Epithelial cell of esophagus (primary cell): ENCODE results near the gene OR52W1.

Experiments
- DNase-seq: peaks from one replicate; pipeline ENCODE4 v3.0.0; 2010; ENCODE audit warnings: low read depth
- H3K4me3 ChIP-seq: 2 replicates; pipeline ENCODE4 v1.5.1; 2011; ENCODE audit warnings: mild to moderate bottlenecking, low read length, control low read depth
- CTCF ChIP-seq: IDR thresholded peaks from 2 replicates; pipeline ENCODE4 v1.5.1; 2011; ENCODE audit warnings: low read depth, mild to moderate bottlenecking, low read length, control low read depth, inconsistent platforms; ENCODE audit not compliant: insufficient read depth; ENCODE audit errors: missing control alignments

OR52W1 gene

DNA sequence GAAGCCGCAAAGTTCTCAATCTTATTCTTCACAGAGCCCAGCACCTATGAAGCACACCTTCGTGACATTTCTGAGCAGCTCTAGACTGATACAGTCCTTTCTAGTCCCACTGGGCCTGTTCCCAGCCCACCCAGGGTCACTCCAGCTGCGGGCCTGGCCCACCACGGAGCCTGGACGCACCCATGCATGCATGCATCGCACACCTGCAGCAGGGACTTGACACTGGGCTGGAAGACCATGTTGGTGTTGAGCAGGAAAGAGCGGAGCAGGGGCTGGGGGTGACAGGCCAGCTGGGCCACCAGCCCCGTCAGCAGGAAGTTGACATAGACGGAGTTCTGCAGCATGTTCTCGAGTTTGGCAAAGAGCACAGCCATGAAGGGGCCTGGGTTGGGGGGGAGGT is 15.5 kb downstream of the OR52W1 start:
- no peak for TF ChIP-seq CTCF
- no peak overlapping the region for H3K4me3 ChIP-seq
- no peak for DNase-seq

DNA sequence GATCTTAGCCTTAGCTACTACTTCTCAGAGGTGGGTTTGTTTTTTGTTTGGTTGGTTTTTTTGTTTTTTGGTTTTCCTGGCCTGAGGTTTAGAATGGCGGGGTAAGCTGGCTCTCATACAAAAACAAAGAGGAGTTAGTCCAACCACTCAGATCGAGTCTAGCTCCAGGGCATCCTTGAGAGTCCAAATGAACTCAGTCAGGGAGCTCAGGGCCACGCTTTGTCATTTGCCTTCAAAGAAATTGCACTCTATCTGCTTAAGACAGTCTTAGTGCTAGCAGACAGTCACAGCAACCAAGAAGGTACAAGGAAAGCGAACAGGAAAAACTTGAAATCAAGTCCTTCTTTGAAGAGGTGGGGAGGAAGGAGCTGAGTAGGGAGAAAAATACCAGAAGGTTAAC is 17.5 kb downstream of the OR52W1 start:
- no peak overlapping the region for H3K4me3 ChIP-seq
- no peak for TF ChIP-seq CTCF
- DNase-seq: no peak

- no peak for TF ChIP-seq CTCF
These were observed 18.7 kb downstream of the OR52W1 start for GRCh38 chr11:6217722-6218121.

GRCh38 chr11:6219359-6219758 is 20.3 kb downstream of the OR52W1 start:
- DNase-seq: peak; percentile 93
- no peak overlapping the region for H3K4me3 ChIP-seq
- TF ChIP-seq CTCF: no peak

More at GRCh38 chr11:6217722-6218121, 18.7 kb downstream of the OR52W1 start:
- H3K4me3 ChIP-seq: no peak overlapping the region
- DNase-seq: no peak

DNA sequence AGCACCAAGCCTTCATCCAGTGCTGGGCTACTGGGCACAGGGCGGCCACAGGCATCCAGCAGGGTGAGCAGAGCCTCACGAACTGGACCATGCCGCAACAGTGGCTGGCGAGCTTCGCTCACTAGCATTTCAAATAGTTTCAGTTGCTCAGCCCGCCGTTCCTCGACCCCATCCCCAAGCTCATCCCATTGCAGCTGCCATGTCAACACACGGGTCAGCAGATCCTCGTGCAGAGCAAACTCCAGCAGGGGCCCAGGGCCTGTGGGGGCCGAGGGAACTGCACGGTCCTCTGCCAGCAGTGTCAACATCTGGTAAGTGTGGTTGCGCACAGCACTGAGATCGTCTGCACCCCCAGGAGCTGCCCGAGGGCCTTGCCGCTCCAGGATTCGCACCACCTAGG is 24.8 kb downstream of the OR52W1 start:
- DNase-seq: no peak
- TF ChIP-seq CTCF: no peak
- no peak overlapping the region for H3K4me3 ChIP-seq

- no peak for DNase-seq
- TF ChIP-seq CTCF: no peak
These were observed 25.4 kb downstream of the OR52W1 start for GRCh38 chr11:6224421-6224820.

GRCh38 chr11:6225024-6225423 is 26.0 kb downstream of the OR52W1 start:
- H3K4me3 ChIP-seq: no peak overlapping the region
- no peak for TF ChIP-seq CTCF
- no peak for DNase-seq

More at GRCh38 chr11:6224421-6224820, 25.4 kb downstream of the OR52W1 start:
- H3K4me3 ChIP-seq: no peak overlapping the region
